Fibroblast of lung (primary cell): ENCODE results near the gene JAZF1. TPM values are rescaled to one million over a fixed set of nuclear protein-coding genes. Genes with fewer than 3 reads are reported as not detected.

Experiments used
- DNase-seq, 2 donors: peaks; one replicate each; pipeline versions ENCODE4 v3.0.0 to v3.0.0-alpha.2; 2010; ENCODE audit warnings: low read depth in 2 of 2
- H2AFZ ChIP-seq: 2 replicates; pipeline ENCODE4 v1.5.1; 2012; ENCODE audit warnings: low read length, control low read depth, inconsistent platforms
- H3K27ac ChIP-seq: 2 replicates; pipeline ENCODE4 v1.5.1; 2011; ENCODE audit warnings: low read length, control low read depth; ENCODE audit not compliant: insufficient read depth
- H3K27me3 ChIP-seq: 2 replicates; pipeline ENCODE4 v1.5.1; 2011; ENCODE audit warnings: mild to moderate bottlenecking, low read length; ENCODE audit not compliant: control insufficient read depth, insufficient read depth
- H3K36me3 ChIP-seq: 2 replicates; pipeline ENCODE4 v1.5.1; 2011; ENCODE audit warnings: low read length; ENCODE audit not compliant: control insufficient read depth, insufficient read depth
- H3K4me1 ChIP-seq: 2 replicates; pipeline ENCODE4 v1.5.1; 2011; ENCODE audit warnings: low read length; ENCODE audit not compliant: control insufficient read depth, insufficient read depth; ENCODE audit errors: extremely low read depth
- H3K4me2 ChIP-seq: 2 replicates; pipeline ENCODE4 v1.5.1; 2011; ENCODE audit warnings: low read length, control low read depth; ENCODE audit not compliant: insufficient read depth; ENCODE audit errors: extremely low read depth
- H3K4me3 ChIP-seq, 4 experiments: fragments of 200-600 bp in 1 of 4; sonication (generic) in 1 of 4; replicated peaks in 1 of 4; 2 replicates each; pipeline ENCODE4 v1.5.1; 2011 to 2016; ENCODE audit warnings: low read length in 4 of 4, low read depth in 3 of 4, mild to moderate bottlenecking in 3 of 4, control low read depth in 2 of 4, inconsistent platforms in 1 of 4, mixed read lengths in 1 of 4; ENCODE audit not compliant: insufficient read depth in 1 of 4; ENCODE audit errors: control extremely low read depth in 1 of 4
- H3K79me2 ChIP-seq: 2 replicates; pipeline ENCODE4 v1.5.1; 2012; ENCODE audit warnings: mild to moderate bottlenecking, low read length, inconsistent platforms; ENCODE audit not compliant: control insufficient read depth, insufficient read depth
- H3K9ac ChIP-seq: 2 replicates; pipeline ENCODE4 v1.5.1; 2011; ENCODE audit warnings: mild to moderate bottlenecking, low read length, control low read depth; ENCODE audit not compliant: insufficient read depth
- H3K9me3 ChIP-seq: 2 replicates; pipeline ENCODE4 v1.5.1; 2012; ENCODE audit warnings: low read depth, low read length; ENCODE audit not compliant: control insufficient read depth, insufficient read depth
- H4K20me1 ChIP-seq: 2 replicates; pipeline ENCODE4 v1.5.1; 2011; ENCODE audit warnings: low read length; ENCODE audit not compliant: control insufficient read depth, insufficient read depth; ENCODE audit errors: extremely low read depth
- EZH2 ChIP-seq: IDR thresholded peaks from 2 replicates; pipeline ENCODE4 v1.5.1; 2012; ENCODE audit warnings: low read length, control low read depth, mild to moderate bottlenecking; ENCODE audit errors: missing control alignments
- polyA plus RNA-seq, 2 donors: library from polyadenylated mRNA; depleted of rRNA in 1 of 2; stranded (reverse) in 1 of 2; unstranded in 1 of 2; fragments of >200 nt; gene quantifications; 2 replicates each; pipeline ENCODE4 v1.2.1, GENCODE V29; 2011 to 2012; ENCODE audit warnings: missing spikeins in 1 of 2
- total RNA-seq: library from RNA; depleted of rRNA; stranded (reverse); fragments of >200 nt; gene quantifications from 2 replicates; pipeline ENCODE4 v1.2.1, GENCODE V29; 2014
- TF ChIP-seq, protein P1 (sequence below), 2 donors: IDR thresholded peaks in 1 of 2; conservative IDR thresholded peaks in 1 of 2; 1 replicate in 1 of 2; 2 replicates in 1 of 2; pipeline ENCODE4 v1.5.1; 2011 to 2012; ENCODE audit warnings: low read length in 2 of 2, control low read depth in 1 of 2, inconsistent platforms in 1 of 2, low read depth in 1 of 2, mild to moderate bottlenecking in 1 of 2

Gene JAZF1
- total and polyA plus RNA-seq, 2 donors (not counting 1 experiment from before 2014, with no cell fraction given): 9.1 to 9.3 TPM

DNA sequence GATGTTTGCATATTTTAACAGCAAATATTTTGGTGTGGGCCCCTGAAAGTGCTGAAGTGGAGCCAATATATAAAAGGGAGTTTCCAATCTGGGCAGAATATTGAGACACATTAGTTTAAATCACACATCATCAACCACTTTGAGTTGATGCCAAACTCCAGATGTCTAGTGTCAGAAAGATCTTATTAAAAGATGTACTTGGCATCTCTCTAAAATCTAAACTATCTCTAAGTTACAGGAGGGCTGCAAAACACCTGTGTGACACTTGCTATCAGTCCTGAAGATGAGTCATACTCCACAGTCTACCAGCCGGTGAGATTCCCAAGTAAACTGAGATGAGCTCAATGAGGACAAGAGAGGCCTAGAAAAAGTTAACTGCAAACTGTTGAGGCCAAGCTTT lies 11.4 kb downstream of the JAZF1 start:
- Histone ChIP-seq H3K4me1 (peaks cover 11% of the 10 kb centered on the region), H3K9me3 (no peaks in the 10 kb centered on the region), H3K27me3 (no peaks in the 10 kb centered on the region), H3K9ac (no peak overlapping the region), H4K20me1 (no peaks in the 10 kb centered on the region), H3K79me2 (peaks cover 11% of the 10 kb centered on the region), H3K4me2 (no peak overlapping the region), H3K36me3 (no peaks in the 10 kb centered on the region), H2AFZ (no peak overlapping the region), H3K27ac (no peak overlapping the region), H3K4me3 (no peak overlapping the region)
- TF ChIP-seq, protein P1, sequence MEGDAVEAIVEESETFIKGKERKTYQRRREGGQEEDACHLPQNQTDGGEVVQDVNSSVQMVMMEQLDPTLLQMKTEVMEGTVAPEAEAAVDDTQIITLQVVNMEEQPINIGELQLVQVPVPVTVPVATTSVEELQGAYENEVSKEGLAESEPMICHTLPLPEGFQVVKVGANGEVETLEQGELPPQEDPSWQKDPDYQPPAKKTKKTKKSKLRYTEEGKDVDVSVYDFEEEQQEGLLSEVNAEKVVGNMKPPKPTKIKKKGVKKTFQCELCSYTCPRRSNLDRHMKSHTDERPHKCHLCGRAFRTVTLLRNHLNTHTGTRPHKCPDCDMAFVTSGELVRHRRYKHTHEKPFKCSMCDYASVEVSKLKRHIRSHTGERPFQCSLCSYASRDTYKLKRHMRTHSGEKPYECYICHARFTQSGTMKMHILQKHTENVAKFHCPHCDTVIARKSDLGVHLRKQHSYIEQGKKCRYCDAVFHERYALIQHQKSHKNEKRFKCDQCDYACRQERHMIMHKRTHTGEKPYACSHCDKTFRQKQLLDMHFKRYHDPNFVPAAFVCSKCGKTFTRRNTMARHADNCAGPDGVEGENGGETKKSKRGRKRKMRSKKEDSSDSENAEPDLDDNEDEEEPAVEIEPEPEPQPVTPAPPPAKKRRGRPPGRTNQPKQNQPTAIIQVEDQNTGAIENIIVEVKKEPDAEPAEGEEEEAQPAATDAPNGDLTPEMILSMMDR (conservative IDR thresholded peaks at IDR 0.05 in 1 of 2, IDR thresholded peaks at IDR 0.05 in 1 of 2; ENCODE audit: low read depth in 1 of 2, low read length in 2 of 2): no peak
- no peak for TF ChIP-seq EZH2
- peak; percentile 30 to 51 for DNase-seq

DNA sequence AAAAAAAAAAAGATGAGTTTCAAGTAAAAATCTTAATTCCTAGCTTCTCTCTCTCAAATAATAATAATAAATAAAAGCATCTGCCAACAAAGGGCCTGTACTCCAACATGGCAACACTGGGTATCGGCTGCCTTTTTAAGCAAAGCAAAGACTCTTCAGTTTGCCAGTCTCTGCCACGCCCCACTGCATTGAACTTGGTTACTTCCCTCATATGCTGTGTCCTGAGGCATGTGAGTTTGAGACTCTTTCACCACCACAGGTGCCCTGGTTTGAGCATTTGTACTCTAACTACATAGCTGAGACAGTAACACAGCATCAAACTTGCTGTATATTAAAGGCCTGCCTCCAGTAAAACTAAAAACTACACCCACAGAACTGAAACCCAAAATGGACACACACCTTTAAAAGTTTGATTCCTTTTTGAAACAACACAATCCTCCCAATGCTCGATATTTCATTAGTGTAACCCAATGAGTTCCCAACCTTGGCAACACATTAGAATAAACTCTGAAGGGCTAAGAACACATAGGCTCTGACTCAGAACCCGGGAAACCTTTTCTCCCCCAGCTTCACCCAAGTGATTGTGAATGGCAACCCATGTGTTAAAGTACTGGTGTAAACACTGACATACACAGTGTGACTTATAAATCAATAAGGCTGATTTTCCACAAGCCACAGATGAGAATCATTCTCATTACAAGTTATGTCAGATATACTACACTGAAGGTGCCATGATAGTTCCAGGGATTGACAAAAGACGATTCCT lies 12.0 kb downstream of the JAZF1 start:
- no peaks in the 10 kb centered on the region for H4K20me1 ChIP-seq
- H3K4me1 ChIP-seq: peaks cover 13% of the 10 kb centered on the region
- no peak overlapping the region for H3K9ac ChIP-seq
- no peak overlapping the region for H3K4me2 ChIP-seq
- H2AFZ ChIP-seq: no peak overlapping the region
- no peak overlapping the region for H3K4me3 ChIP-seq
- DNase-seq: peak in 1 of 2 donors; percentile 38
- TF ChIP-seq EZH2: no peak
- TF ChIP-seq, protein P1 (conservative IDR thresholded peaks at IDR 0.05 in 1 of 2, IDR thresholded peaks at IDR 0.05 in 1 of 2; ENCODE audit: low read depth in 1 of 2, low read length in 2 of 2): no peak
- H3K27me3 ChIP-seq: no peaks in the 10 kb centered on the region
- no peaks in the 10 kb centered on the region for H3K36me3 ChIP-seq
- H3K79me2 ChIP-seq: peaks cover 8% of the 10 kb centered on the region
- H3K9me3 ChIP-seq: no peaks in the 10 kb centered on the region
- H3K27ac ChIP-seq: no peak overlapping the region

DNA sequence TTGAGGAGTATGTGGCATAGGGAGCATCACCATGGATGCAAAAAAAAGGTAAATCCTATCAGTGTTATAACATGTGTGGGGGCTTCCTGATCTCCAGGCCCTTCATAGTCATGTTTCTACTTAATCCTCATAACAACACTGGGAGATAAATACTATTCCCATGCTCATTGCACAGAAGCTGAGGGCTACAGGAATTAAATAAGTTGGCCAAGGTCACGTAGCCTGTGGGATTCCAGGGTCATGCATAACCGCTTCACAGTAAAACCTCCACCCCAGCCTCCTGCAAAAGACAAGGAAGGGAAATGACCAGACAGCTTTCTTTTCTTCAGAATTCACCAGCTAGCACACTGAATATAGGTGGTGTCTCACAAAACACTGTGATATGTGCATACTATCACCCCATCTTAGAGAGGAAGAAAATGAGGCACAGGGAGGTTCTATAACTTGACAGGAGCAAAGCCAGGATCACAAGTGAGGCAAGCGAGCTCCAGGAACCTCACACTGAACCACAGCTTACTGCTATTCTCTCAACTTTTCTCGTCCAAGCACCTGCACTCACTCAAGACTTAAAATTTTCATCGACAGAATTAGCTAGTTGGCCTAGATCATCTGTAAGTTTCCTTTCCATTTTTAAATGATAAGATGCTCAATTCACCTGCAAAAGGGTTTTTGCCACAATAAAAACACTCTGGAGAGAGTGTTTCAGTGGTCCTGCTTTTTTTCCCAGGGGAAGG lies 13.4 kb downstream of the JAZF1 start:
- TF ChIP-seq, protein P1 (conservative IDR thresholded peaks at IDR 0.05 in 1 of 2, IDR thresholded peaks at IDR 0.05 in 1 of 2; ENCODE audit: low read depth in 1 of 2, low read length in 2 of 2): no peak
- no peak for TF ChIP-seq EZH2
- H3K4me2 ChIP-seq: peak overlapping the region; percentile 65
- H3K27ac ChIP-seq: peak overlapping the region; percentile 28
- DNase-seq: peak; percentile 35 to 37
- no peaks in the 10 kb centered on the region for H3K9me3 ChIP-seq
- H3K27me3 ChIP-seq: no peaks in the 10 kb centered on the region
- no peak overlapping the region for H3K9ac ChIP-seq
- H4K20me1 ChIP-seq: no peaks in the 10 kb centered on the region
- H2AFZ ChIP-seq: no peak overlapping the region
- H3K4me3 ChIP-seq: no peak overlapping the region
- peaks cover 13% of the 10 kb centered on the region for H3K4me1 ChIP-seq
- no peaks in the 10 kb centered on the region for H3K36me3 ChIP-seq
- H3K79me2 ChIP-seq: peaks cover 3% of the 10 kb centered on the region
